Measurements from ENCODE around the gene VPS18.
A peak's percentile ranks its signal among the peaks of the same experiment; 100 is the strongest.

VPS18 gene

DNA sequence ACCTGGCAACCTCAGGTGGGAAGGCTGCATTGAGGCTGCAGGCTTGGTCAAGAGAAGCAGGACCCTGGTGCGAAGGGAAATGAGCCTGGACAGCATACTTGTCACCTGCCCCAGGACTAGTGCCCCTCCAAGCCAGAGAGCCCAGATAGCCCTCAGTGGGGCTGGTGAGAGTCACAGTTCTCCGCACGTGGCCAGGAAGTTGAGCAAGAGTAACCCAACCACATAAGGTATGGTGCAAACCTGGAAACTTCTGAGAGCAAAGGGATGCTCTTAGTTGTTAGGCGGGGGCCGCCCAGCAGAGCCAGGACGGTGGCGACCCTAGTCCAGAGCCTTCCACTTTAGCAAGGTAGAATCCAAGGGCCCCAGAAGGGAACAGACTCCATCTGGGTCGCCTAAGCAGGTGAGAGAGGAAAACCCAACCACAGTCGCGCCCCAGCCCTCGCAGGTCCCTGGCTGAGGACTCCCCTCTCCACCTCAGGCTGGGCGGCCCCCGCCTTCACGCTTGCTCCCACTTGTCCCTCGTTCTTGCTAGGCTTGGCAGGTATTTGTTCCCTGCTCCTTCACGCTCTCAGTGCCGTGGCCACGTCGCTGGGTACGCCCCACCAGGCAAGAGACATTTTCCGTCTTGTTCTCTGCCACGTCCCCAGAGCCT, 1.1 kb upstream of the VPS18 start:
- peaks cover 17% of the 10 kb centered on the region for H3K36me3 ChIP-seq (ENCODE audit: control insufficient read depth, low read length)
- H3K27me3 ChIP-seq (ENCODE audit: control insufficient read depth, low read length): no peaks in the 10 kb centered on the region
- H3K79me2 ChIP-seq (ENCODE audit: control insufficient read depth, low read length): peaks cover 20% of the 10 kb centered on the region
- no peaks in the 10 kb centered on the region for H3K9me2 ChIP-seq (replicated peaks; ENCODE audit: control insufficient read depth, low read length)
- TF ChIP-seq, protein P1, sequence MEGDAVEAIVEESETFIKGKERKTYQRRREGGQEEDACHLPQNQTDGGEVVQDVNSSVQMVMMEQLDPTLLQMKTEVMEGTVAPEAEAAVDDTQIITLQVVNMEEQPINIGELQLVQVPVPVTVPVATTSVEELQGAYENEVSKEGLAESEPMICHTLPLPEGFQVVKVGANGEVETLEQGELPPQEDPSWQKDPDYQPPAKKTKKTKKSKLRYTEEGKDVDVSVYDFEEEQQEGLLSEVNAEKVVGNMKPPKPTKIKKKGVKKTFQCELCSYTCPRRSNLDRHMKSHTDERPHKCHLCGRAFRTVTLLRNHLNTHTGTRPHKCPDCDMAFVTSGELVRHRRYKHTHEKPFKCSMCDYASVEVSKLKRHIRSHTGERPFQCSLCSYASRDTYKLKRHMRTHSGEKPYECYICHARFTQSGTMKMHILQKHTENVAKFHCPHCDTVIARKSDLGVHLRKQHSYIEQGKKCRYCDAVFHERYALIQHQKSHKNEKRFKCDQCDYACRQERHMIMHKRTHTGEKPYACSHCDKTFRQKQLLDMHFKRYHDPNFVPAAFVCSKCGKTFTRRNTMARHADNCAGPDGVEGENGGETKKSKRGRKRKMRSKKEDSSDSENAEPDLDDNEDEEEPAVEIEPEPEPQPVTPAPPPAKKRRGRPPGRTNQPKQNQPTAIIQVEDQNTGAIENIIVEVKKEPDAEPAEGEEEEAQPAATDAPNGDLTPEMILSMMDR (IDR thresholded peaks at IDR 0.05; ENCODE audit: low read depth, low read length, poor library complexity, severe bottlenecking): no peak
- H3F3A ChIP-seq (ENCODE audit: control insufficient read depth, insufficient read depth): peaks cover 4% of the 10 kb centered on the region
- no peaks in the 10 kb centered on the region for H3K9me3 ChIP-seq (ENCODE audit: control insufficient read depth, insufficient read depth, low read length)
- peaks cover 34% of the 10 kb centered on the region for H3K4me1 ChIP-seq (ENCODE audit: control insufficient read depth, low read length)
- no peak overlapping the region for H3K27ac ChIP-seq (ENCODE audit: low read depth, low read length)
- no peak overlapping the region for H3K4me3 ChIP-seq (ENCODE audit: low read length)
- no peaks in the 10 kb centered on the region for H4K20me1 ChIP-seq (ENCODE audit: control insufficient read depth, insufficient read depth, low read depth, low read length)
- H3K4me2 ChIP-seq (ENCODE audit: low read length): no peak overlapping the region

- no peaks in the 10 kb centered on the region for H3K9me3 ChIP-seq (ENCODE audit: control insufficient read depth, insufficient read depth, low read length)
- H3K27ac ChIP-seq (ENCODE audit: low read depth, low read length): peak overlapping the region; percentile 26
- H3K79me2 ChIP-seq (ENCODE audit: control insufficient read depth, low read length): peaks cover 20% of the 10 kb centered on the region
- no peaks in the 10 kb centered on the region for H3K9me2 ChIP-seq (replicated peaks; ENCODE audit: control insufficient read depth, low read length)
- no peaks in the 10 kb centered on the region for H4K20me1 ChIP-seq (ENCODE audit: control insufficient read depth, insufficient read depth, low read depth, low read length)
- peaks cover 4% of the 10 kb centered on the region for H3F3A ChIP-seq (ENCODE audit: control insufficient read depth, insufficient read depth)
- H3K4me2 ChIP-seq (ENCODE audit: low read length): peak overlapping the region; percentile 96
- TF ChIP-seq, protein P1 (IDR thresholded peaks at IDR 0.05; ENCODE audit: low read depth, low read length, poor library complexity, severe bottlenecking): peak; percentile 71
- TF ChIP-seq EZH2phosphoT487 (IDR thresholded peaks at IDR 0.05; ENCODE audit: borderline replicate concordance, low read length): no peak
- peaks cover 29% of the 10 kb centered on the region for H3K36me3 ChIP-seq (ENCODE audit: control insufficient read depth, low read length)
- H3K27me3 ChIP-seq (ENCODE audit: control insufficient read depth, low read length): no peaks in the 10 kb centered on the region
- H3K4me1 ChIP-seq (ENCODE audit: control insufficient read depth, low read length): peaks cover 34% of the 10 kb centered on the region
- H3K4me3 ChIP-seq (ENCODE audit: low read length): peak overlapping the region; percentile 94
These were observed 615 bp downstream of the VPS18 start for GRCh38 chr15:40894681-40895448.

DNA sequence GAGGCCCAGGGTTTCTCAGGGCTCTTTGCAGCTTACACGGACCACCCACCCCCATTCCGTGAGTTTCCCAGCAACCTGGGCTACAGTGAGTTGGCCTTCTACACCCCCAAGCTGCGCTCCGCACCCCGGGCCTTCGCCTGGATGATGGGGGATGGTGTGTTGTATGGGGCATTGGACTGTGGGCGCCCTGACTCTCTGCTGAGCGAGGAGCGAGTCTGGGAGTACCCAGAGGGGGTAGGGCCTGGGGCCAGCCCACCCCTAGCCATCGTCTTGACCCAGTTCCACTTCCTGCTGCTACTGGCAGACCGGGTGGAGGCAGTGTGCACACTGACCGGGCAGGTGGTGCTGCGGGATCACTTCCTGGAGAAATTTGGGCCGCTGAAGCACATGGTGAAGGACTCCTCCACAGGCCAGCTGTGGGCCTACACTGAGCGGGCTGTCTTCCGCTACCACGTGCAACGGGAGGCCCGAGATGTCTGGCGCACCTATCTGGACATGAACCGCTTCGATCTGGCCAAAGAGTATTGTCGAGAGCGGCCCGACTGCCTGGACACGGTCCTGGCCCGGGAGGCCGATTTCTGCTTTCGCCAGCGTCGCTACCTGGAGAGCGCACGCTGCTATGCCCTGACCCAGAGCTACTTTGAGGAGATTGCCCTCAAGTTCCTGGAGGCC, 5.4 kb downstream of the VPS18 start:
- no peaks in the 10 kb centered on the region for H4K20me1 ChIP-seq (ENCODE audit: control insufficient read depth, insufficient read depth, low read depth, low read length)
- H3K4me1 ChIP-seq (ENCODE audit: control insufficient read depth, low read length): peaks cover 30% of the 10 kb centered on the region
- H3K9me2 ChIP-seq (replicated peaks; ENCODE audit: control insufficient read depth, low read length): no peaks in the 10 kb centered on the region
- H3F3A ChIP-seq (ENCODE audit: control insufficient read depth, insufficient read depth): peaks cover 6% of the 10 kb centered on the region
- peaks cover 32% of the 10 kb centered on the region for H3K79me2 ChIP-seq (ENCODE audit: control insufficient read depth, low read length)
- TF ChIP-seq, protein P1 (IDR thresholded peaks at IDR 0.05; ENCODE audit: low read depth, low read length, poor library complexity, severe bottlenecking): no peak
- no peak for TF ChIP-seq EZH2phosphoT487 (IDR thresholded peaks at IDR 0.05; ENCODE audit: borderline replicate concordance, low read length)
- no peaks in the 10 kb centered on the region for H3K27me3 ChIP-seq (ENCODE audit: control insufficient read depth, low read length)
- H3K9me3 ChIP-seq (ENCODE audit: control insufficient read depth, insufficient read depth, low read length): no peaks in the 10 kb centered on the region
- H3K27ac ChIP-seq (ENCODE audit: low read depth, low read length): no peak overlapping the region
- H3K4me3 ChIP-seq (ENCODE audit: low read length): no peak overlapping the region
- H3K36me3 ChIP-seq (ENCODE audit: control insufficient read depth, low read length): peaks cover 60% of the 10 kb centered on the region
- H3K4me2 ChIP-seq (ENCODE audit: low read length): no peak overlapping the region

All from DOHH2 (cell line).